GM12864 (cell line): ENCODE data around the gene AHNAK2.

Source experiments
- DNase-seq: peaks from one replicate; pipeline ENCODE4 v3.0.0-alpha.2; 2011; ENCODE audit warnings: low read depth
- H3K4me3 ChIP-seq: 2 replicates; pipeline ENCODE4 v1.5.1; 2011; ENCODE audit warnings: mild to moderate bottlenecking, low read depth, low read length, control low read depth
- CTCF ChIP-seq: IDR thresholded peaks from 2 replicates; pipeline ENCODE4 v1.5.1; 2011; ENCODE audit warnings: low read depth, mild to moderate bottlenecking, moderate library complexity, low read length, control low read depth, inconsistent platforms; ENCODE audit errors: missing control alignments

AHNAK2 gene

GRCh38 chr14:105015905-105016304, 37.7 kb upstream of the AHNAK2 start:
- TF ChIP-seq CTCF, result no peak
- no peak for DNase-seq
- H3K4me3 ChIP-seq, result peak overlapping the region; percentile 18; the same call in 1 of the 2 replicates

GRCh38 chr14:105015242-105015641, 37.1 kb upstream of the AHNAK2 start:
- peak overlapping the region; percentile 31 for H3K4me3 ChIP-seq
- no peak for DNase-seq
- TF ChIP-seq CTCF, result no peak

GRCh38 chr14:105014631-105015030, 36.5 kb upstream of the AHNAK2 start:
- no peak for TF ChIP-seq CTCF
- H3K4me3 ChIP-seq, result peak overlapping the region; percentile 31; the same call in 1 of the 2 replicates
- no peak for DNase-seq

DNA sequence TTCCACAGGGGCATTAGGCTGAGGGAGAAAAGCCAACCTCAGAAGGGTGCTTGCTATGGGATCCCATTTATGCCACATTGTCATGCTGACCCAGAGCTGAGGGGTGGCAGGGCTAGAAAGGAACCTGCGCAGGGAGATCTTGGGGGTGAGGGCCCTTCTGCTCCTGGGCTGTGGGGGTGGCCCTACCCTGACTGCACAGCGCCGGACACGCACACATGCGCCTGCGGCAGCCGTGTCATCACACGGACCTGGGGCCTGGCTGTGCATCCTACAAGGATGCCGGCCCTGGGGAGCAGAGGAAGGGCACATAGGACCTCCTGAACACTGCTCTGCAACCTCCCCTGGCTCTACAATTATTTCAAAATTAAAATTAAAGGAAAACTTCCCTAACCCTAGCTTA, 35.9 kb upstream of the AHNAK2 start:
- DNase-seq, result no peak
- TF ChIP-seq CTCF, result no peak
- no peak overlapping the region; the same call in 1 of the 2 replicates for H3K4me3 ChIP-seq

DNA sequence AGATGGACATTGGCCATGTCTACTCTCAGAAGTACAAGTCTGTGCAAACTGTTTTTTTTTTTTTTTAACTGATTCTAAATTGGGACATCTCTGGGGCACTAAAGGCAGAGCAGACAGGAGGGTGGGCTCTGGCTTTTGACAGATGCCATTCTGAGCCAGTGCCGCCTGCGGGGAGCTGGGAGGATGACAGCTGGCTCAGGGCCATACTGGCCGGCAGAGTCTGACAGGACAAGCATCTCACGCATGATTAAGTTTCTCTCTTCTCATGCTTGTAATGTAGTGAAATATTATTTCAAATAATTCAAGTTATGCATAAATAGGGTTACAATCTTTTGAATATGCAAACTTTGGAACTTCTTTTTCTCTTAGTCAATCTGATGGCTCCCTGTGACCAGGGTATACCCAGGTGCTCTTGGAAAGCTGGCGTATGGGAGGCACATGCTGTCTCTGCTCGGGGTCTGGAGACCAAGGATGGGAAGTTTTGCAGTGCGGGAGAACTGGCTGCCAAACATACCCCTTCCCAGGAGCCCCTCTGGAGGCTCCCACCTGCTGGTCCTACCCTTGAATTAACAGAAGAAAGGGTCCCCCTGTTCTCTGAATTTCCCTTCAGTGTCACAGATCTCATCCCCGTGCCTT, 35.1 kb upstream of the AHNAK2 start:
- DNase-seq, result no peak
- peak; percentile 20 for TF ChIP-seq CTCF
- no peak overlapping the region for H3K4me3 ChIP-seq

GRCh38 chr14:105012171-105012985, 34.2 kb upstream of the AHNAK2 start:
- no peak overlapping the region for H3K4me3 ChIP-seq
- DNase-seq, result no peak
- peak; percentile 54 for TF ChIP-seq CTCF
